Erythroblast (primary cell): Measurements from ENCODE around the gene ZFHX3.

ENCODE experiments used
- GATA1 ChIP-seq: IDR thresholded peaks from 2 replicates; pipeline ENCODE4 v1.6.1; 2011; ENCODE audit warnings: low read depth, mild to moderate bottlenecking, control low read depth, low read length, moderate library complexity
- POLR2A ChIP-seq: IDR thresholded peaks from 2 replicates; pipeline ENCODE4 v1.6.1; 2011; ENCODE audit warnings: mild to moderate bottlenecking, low read length

GRCh38 chr16:72808754-72809153 lies 239.2 kb downstream of the ZFHX3 start:
- TF ChIP-seq POLR2A = no peak
- TF ChIP-seq GATA1 = no peak
